ENCODE data around the gene METAP1.
"Not testable (repeated sequence)": the region's sequence is repeated elsewhere in the genome, so short reads cannot be mapped to it uniquely, and the experiment has no call there.

METAP1 gene

DNA sequence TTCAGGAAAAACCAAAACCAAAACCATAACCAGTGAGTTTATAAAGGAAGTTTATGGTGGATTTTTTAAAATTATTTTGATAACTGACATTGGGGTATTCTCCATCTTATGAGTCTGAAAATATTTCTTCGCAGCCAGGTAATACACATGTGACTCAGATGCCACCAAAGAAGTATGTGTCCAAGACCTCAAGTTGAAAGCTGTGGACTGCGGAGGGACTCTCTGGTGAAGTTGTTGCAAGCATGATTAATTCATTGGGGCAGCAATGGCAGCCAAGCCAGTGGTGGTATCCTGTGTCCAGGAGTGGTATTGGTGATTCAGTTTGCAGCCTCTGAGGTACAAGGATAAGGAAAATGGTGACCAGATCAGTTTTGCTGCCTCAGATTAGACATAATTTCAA is 107.1 kb downstream of the METAP1 start:
- DNase-seq, result no peak

DNA sequence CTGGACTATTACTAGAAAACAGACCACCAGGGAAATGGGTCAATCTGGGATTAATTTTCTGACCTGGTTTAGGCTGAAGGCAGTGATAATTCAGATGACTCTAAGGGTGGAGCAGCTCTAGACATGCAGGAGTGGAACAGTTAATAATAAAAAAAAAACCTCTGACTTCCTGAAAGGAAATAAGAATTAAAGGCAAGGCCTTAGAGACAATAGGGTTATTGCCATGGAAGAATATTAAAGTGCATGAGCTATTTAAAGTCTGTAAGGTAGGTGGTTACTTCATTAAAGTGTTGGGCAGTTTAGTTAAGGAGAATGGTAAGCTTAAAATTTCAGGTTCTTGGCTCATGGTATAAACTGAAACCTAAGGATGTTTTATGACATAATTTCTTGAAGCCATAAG is 107.6 kb downstream of the METAP1 start:
- DNase-seq, result no peak

DNA sequence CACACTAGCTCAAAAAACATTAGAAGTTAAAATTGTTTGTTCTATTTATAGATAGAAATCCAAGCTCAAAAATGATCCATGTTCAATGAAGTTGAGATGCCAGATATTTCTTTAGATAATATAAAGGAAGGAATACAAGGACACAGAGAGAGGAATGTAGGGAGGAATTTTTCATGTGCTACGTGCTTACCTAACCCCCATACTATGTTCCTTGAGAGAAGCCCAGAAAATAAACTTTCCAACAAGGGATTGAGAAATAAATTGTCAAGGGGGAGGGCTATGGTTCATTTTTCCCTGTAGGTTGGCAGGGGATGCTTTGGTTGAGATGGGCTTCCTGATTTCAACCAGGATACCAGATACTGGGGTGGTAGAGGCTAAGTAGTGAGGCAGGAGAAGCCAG is 108.6 kb downstream of the METAP1 start:
- no peak for DNase-seq

DNA sequence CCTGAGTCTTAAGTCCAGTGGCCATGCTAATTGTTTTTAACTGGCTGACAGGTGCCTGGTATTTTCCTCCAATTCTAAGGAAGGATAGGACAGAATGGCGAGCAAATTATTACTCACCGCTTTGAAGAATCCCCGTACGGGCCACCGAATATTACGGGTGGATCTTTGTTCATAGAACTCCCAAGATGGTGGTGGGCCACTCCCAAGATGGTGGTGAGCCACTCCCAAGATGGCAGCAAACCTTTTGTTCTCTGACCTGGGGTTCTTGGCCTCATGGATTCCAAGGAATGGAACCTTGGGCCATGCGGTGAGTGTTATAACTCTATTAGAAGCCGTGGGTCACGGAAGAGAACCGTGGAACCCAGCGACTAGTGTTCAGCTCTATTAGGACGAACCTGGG is 113.8 kb downstream of the METAP1 start:
- not testable (repeated sequence) for DNase-seq

All from CD4-positive, alpha-beta T cell treated with Interferon gamma for 1 hour (primary cell).